ENCODE measurements around the gene STOX1. TPM values are rescaled to one million over a fixed set of nuclear protein-coding genes. Genes with fewer than 3 reads are reported as not detected.

STOX1 gene
- total RNA-seq, 1 experiment from 2014 or later: 1.9 TPM

DNA sequence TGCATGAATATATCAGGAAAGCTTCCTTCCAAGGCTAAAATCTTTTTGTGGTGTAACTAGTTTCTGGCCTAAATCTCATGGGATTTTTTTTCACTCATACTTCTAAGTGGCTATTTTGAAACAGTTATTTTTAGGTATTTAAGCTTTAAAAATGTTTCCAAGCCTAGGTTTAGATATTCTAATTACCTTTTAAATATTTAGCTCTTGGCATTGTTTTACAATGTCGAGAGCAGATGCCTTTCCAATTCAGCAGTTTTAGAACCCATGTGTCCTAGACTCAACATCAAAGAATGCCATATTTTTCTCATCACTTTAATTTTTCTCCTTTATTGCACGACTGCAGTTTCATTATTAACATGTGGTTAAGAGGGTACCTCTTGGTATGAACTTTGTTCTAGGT is 27.1 kb upstream of the STOX1 start (continued):
- TF ChIP-seq, protein P1, sequence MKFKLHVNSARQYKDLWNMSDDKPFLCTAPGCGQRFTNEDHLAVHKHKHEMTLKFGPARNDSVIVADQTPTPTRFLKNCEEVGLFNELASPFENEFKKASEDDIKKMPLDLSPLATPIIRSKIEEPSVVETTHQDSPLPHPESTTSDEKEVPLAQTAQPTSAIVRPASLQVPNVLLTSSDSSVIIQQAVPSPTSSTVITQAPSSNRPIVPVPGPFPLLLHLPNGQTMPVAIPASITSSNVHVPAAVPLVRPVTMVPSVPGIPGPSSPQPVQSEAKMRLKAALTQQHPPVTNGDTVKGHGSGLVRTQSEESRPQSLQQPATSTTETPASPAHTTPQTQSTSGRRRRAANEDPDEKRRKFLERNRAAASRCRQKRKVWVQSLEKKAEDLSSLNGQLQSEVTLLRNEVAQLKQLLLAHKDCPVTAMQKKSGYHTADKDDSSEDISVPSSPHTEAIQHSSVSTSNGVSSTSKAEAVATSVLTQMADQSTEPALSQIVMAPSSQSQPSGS (CRISPR knock-in tag; IDR thresholded peaks at IDR 0.05; ENCODE audit: borderline replicate concordance, low read depth): no peak
- TF ChIP-seq, protein P2, sequence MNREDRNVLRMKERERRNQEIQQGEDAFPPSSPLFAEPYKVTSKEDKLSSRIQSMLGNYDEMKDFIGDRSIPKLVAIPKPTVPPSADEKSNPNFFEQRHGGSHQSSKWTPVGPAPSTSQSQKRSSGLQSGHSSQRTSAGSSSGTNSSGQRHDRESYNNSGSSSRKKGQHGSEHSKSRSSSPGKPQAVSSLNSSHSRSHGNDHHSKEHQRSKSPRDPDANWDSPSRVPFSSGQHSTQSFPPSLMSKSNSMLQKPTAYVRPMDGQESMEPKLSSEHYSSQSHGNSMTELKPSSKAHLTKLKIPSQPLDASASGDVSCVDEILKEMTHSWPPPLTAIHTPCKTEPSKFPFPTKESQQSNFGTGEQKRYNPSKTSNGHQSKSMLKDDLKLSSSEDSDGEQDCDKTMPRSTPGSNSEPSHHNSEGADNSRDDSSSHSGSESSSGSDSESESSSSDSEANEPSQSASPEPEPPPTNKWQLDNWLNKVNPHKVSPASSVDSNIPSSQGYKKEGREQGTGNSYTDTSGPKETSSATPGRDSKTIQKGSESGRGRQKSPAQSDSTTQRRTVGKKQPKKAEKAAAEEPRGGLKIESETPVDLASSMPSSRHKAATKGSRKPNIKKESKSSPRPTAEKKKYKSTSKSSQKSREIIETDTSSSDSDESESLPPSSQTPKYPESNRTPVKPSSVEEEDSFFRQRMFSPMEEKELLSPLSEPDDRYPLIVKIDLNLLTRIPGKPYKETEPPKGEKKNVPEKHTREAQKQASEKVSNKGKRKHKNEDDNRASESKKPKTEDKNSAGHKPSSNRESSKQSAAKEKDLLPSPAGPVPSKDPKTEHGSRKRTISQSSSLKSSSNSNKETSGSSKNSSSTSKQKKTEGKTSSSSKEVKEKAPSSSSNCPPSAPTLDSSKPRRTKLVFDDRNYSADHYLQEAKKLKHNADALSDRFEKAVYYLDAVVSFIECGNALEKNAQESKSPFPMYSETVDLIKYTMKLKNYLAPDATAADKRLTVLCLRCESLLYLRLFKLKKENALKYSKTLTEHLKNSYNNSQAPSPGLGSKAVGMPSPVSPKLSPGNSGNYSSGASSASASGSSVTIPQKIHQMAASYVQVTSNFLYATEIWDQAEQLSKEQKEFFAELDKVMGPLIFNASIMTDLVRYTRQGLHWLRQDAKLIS (CRISPR knock-in tag; IDR thresholded peaks at IDR 0.05; ENCODE audit: borderline replicate concordance): no peak
- TF ChIP-seq, protein P3, sequence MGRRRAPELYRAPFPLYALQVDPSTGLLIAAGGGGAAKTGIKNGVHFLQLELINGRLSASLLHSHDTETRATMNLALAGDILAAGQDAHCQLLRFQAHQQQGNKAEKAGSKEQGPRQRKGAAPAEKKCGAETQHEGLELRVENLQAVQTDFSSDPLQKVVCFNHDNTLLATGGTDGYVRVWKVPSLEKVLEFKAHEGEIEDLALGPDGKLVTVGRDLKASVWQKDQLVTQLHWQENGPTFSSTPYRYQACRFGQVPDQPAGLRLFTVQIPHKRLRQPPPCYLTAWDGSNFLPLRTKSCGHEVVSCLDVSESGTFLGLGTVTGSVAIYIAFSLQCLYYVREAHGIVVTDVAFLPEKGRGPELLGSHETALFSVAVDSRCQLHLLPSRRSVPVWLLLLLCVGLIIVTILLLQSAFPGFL (CRISPR knock-in tag; IDR thresholded peaks at IDR 0.05; ENCODE audit: borderline replicate concordance): no peak
- TF ChIP-seq, protein P4, sequence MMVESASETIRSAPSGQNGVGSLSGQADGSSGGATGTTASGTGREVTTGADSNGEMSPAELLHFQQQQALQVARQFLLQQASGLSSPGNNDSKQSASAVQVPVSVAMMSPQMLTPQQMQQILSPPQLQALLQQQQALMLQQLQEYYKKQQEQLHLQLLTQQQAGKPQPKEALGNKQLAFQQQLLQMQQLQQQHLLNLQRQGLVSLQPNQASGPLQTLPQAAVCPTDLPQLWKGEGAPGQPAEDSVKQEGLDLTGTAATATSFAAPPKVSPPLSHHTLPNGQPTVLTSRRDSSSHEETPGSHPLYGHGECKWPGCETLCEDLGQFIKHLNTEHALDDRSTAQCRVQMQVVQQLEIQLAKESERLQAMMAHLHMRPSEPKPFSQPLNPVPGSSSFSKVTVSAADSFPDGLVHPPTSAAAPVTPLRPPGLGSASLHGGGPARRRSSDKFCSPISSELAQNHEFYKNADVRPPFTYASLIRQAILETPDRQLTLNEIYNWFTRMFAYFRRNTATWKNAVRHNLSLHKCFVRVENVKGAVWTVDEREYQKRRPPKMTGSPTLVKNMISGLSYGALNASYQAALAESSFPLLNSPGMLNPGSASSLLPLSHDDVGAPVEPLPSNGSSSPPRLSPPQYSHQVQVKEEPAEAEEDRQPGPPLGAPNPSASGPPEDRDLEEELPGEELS (CRISPR knock-in tag; IDR thresholded peaks at IDR 0.05): no peak
- TF ChIP-seq JAZF1 (CRISPR knock-in tag; IDR thresholded peaks at IDR 0.05) (no peak), NR2C2 (CRISPR knock-in tag; IDR thresholded peaks at IDR 0.05) (no peak), SOX15 (CRISPR knock-in tag; IDR thresholded peaks at IDR 0.05) (no peak)
- TF ChIP-seq, protein P5, sequence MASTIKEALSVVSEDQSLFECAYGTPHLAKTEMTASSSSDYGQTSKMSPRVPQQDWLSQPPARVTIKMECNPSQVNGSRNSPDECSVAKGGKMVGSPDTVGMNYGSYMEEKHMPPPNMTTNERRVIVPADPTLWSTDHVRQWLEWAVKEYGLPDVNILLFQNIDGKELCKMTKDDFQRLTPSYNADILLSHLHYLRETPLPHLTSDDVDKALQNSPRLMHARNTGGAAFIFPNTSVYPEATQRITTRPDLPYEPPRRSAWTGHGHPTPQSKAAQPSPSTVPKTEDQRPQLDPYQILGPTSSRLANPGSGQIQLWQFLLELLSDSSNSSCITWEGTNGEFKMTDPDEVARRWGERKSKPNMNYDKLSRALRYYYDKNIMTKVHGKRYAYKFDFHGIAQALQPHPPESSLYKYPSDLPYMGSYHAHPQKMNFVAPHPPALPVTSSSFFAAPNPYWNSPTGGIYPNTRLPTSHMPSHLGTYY (CRISPR knock-in tag; IDR thresholded peaks at IDR 0.05): no peak

DNA sequence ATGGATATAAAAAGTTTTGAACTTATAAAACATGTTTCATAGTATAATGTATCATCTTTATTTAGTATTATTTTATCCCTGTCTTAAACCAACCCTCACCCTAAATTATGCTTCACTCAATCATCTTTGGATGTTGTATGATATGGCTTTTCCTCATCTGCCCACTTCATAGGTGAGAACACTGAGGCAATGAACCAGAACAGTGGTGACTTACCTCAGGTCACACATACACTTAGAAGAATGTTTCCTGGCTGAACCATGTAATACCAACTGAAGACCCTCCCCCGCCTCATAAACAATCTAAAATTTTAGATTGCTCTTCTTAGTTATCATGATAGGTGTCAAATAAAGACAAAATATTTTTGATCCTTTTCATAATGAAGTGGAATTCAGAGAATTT is 22.6 kb upstream of the STOX1 start:
- Mint-ChIP-seq H3K27me3 (ENCODE audit: low read depth) (no peaks in the 10 kb centered on the region), H3K4me1 (no peaks in the 10 kb centered on the region), H3K36me3 (no peaks in the 10 kb centered on the region), H3K4me3 (no peak overlapping the region), H3K9me3 (no peaks in the 10 kb centered on the region), H3K27ac (no peak overlapping the region)
- DNase-seq (ENCODE audit: low spot score) (no peak), ATAC-seq (no peak)
- POLR2A ChIA-PET: interaction anchor here (0.7 kb wide), 1 partner anchor 400 kb away, joined by 4 read pairs; no protein-coding TSS in a partner anchor
- CTCF ChIA-PET: interaction anchor here (0.7 to 1.8 kb wide), 2 partner anchors 34 to 93 kb away, joined by 5 read pairs; no protein-coding TSS in a partner anchor
- TF ChIP-seq MXD4 (CRISPR knock-in tag; IDR thresholded peaks at IDR 0.05; ENCODE audit: borderline replicate concordance) (no peak), GABPB1 (CRISPR knock-in tag; IDR thresholded peaks at IDR 0.05) (no peak), IRF2 (CRISPR knock-in tag; IDR thresholded peaks at IDR 0.05; ENCODE audit: borderline replicate concordance, low read depth) (no peak), ARID4B (CRISPR knock-in tag; IDR thresholded peaks at IDR 0.05; ENCODE audit: borderline replicate concordance) (no peak), OVOL2 (CRISPR knock-in tag; IDR thresholded peaks at IDR 0.05; ENCODE audit: borderline replicate concordance) (no peak), ZNF232 (CRISPR knock-in tag; IDR thresholded peaks at IDR 0.05) (no peak), MLX (CRISPR knock-in tag; IDR thresholded peaks at IDR 0.05) (no peak), SP1 (CRISPR knock-in tag; conservative IDR thresholded peaks at IDR 0.05) (no peak)
- TF ChIP-seq, protein P6, sequence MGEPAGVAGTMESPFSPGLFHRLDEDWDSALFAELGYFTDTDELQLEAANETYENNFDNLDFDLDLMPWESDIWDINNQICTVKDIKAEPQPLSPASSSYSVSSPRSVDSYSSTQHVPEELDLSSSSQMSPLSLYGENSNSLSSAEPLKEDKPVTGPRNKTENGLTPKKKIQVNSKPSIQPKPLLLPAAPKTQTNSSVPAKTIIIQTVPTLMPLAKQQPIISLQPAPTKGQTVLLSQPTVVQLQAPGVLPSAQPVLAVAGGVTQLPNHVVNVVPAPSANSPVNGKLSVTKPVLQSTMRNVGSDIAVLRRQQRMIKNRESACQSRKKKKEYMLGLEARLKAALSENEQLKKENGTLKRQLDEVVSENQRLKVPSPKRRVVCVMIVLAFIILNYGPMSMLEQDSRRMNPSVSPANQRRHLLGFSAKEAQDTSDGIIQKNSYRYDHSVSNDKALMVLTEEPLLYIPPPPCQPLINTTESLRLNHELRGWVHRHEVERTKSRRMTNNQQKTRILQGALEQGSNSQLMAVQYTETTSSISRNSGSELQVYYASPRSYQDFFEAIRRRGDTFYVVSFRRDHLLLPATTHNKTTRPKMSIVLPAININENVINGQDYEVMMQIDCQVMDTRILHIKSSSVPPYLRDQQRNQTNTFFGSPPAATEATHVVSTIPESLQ (CRISPR knock-in tag; IDR thresholded peaks at IDR 0.05): no peak
- TF ChIP-seq, protein P7, sequence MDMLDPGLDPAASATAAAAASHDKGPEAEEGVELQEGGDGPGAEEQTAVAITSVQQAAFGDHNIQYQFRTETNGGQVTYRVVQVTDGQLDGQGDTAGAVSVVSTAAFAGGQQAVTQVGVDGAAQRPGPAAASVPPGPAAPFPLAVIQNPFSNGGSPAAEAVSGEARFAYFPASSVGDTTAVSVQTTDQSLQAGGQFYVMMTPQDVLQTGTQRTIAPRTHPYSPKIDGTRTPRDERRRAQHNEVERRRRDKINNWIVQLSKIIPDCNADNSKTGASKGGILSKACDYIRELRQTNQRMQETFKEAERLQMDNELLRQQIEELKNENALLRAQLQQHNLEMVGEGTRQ (CRISPR knock-in tag; IDR thresholded peaks at IDR 0.05): no peak

Measured in WTC11 (cell line).